H1 (cell line): ENCODE data around the gene ACTR1B. TPM values are rescaled to one million over a fixed set of nuclear protein-coding genes. Genes with fewer than 3 reads are reported as not detected.

Source experiments
- CTCF ChIA-PET: fragments of 300-600 bp; sonication (Branson Sonifier 250); formaldehyde crosslinking; loops from one replicate; lab custom pipeline; 2021; ENCODE audit not compliant: partially characterized antibody; lab: Charles Lee
- POLR2A ChIA-PET: fragments of 300-600 bp; sonication (Branson Sonifier 250); formaldehyde crosslinking; loops from one replicate; lab custom pipeline; 2021; ENCODE audit warnings: inconsistent platforms; ENCODE audit not compliant: partially characterized antibody; lab: Charles Lee
- DNase-seq, 2 experiments: peaks; one replicate each; pipeline versions ENCODE4 v3.0.0 to v3.0.0-alpha.2; 2010 to 2022; ENCODE audit warnings: low spot score in 2 of 2, low read depth in 1 of 2, mixed read lengths in 1 of 2
- FAIRE-seq: peaks from 2 replicates; lab custom pipeline; 2011; peaks lifted over from hg19 to GRCh38; lab: Jason Lieb, UNC
- H2AFZ ChIP-seq: 2 replicates; pipeline ENCODE4 v1.8.1; 2012; ENCODE audit warnings: low read length, inconsistent platforms
- H2AK5ac ChIP-seq: 2 replicates; pipeline ENCODE4 v1.6.1; 2013; ENCODE audit warnings: low read depth, low read length
- H2BK120ac ChIP-seq: replicated peaks from 2 replicates; pipeline ENCODE3; 2013; ENCODE audit warnings: low read depth, low read length, inconsistent platforms
- H2BK12ac ChIP-seq: 2 replicates; pipeline ENCODE4 v1.6.1; 2013; ENCODE audit warnings: low read depth, low read length
- H2BK15ac ChIP-seq: 2 replicates; pipeline ENCODE4 v1.6.1; 2013; ENCODE audit warnings: low read length
- H2BK20ac ChIP-seq: 2 replicates; pipeline ENCODE4 v1.6.1; 2013; ENCODE audit warnings: low read length
- H2BK5ac ChIP-seq: 2 replicates; pipeline ENCODE4 v1.6.1; 2013; ENCODE audit warnings: low read depth, low read length
- H3K14ac ChIP-seq: 2 replicates; pipeline ENCODE4 v1.6.1; 2013; ENCODE audit warnings: inconsistent platforms; ENCODE audit not compliant: insufficient read length
- H3K18ac ChIP-seq: 2 replicates; pipeline ENCODE4 v1.6.1; 2013; ENCODE audit warnings: low read length; ENCODE audit errors: extremely low read depth
- H3K23ac ChIP-seq: 2 replicates; pipeline ENCODE4 v1.6.1; 2013; ENCODE audit warnings: inconsistent platforms; ENCODE audit not compliant: insufficient read length
- H3K23me2 ChIP-seq: 2 replicates; pipeline ENCODE4 v1.6.1; 2013; ENCODE audit warnings: low read depth, low read length
- H3K27ac ChIP-seq: 2 replicates; pipeline ENCODE4 v1.6.1; 2011; ENCODE audit warnings: low read depth, low read length, inconsistent platforms
- H3K27me3 ChIP-seq, 4 experiments: replicated peaks in 1 of 4; 1 replicate in 1 of 4; 2 replicates in 3 of 4; pipeline versions ENCODE4 v1.6.1 to v1.8.1; 2011 to 2013; ENCODE audit warnings: low read length in 3 of 4, mild to moderate bottlenecking in 3 of 4, inconsistent platforms in 2 of 4, mixed read lengths in 2 of 4, moderate library complexity in 1 of 4; ENCODE audit not compliant: control insufficient read depth in 3 of 4, insufficient read depth in 3 of 4; ENCODE audit errors: extremely low read depth in 1 of 4
- H3K36me3 ChIP-seq, 4 experiments: 2 replicates each; pipeline versions ENCODE4 v1.6.1 to v1.8.1; 2011 to 2013; ENCODE audit warnings: mild to moderate bottlenecking in 4 of 4, low read length in 3 of 4, moderate library complexity in 2 of 4, control low read depth in 1 of 4, inconsistent platforms in 1 of 4; ENCODE audit not compliant: insufficient read depth in 4 of 4, control insufficient read depth in 2 of 4
- H3K4ac ChIP-seq: replicated peaks from 2 replicates; pipeline ENCODE3; 2013; ENCODE audit warnings: low read length, low read depth, mixed read lengths, inconsistent platforms; ENCODE audit not compliant: insufficient read length
- H3K4me1 ChIP-seq, 4 experiments: replicated peaks in 1 of 4; 1 replicate in 1 of 4; 2 replicates in 3 of 4; pipeline versions ENCODE4 v1.6.1 to v1.8.1; 2011 to 2013; ENCODE audit warnings: low read length in 3 of 4, inconsistent platforms in 2 of 4, mixed read lengths in 1 of 4; ENCODE audit not compliant: insufficient read depth in 4 of 4, control insufficient read depth in 3 of 4
- H3K4me2 ChIP-seq, 2 experiments: 2 replicates each; pipeline versions ENCODE4 v1.6.1 to v1.8.1; 2011 to 2013; ENCODE audit warnings: low read depth in 2 of 2, low read length in 2 of 2, control low read depth in 1 of 2, inconsistent platforms in 1 of 2, mild to moderate bottlenecking in 1 of 2; ENCODE audit not compliant: insufficient read depth in 1 of 2
- H3K4me3 ChIP-seq, 4 experiments: fragments of 200-600, 300-600 bp in 1 of 4; sonication (generic), shearing (Covaris generic), sonication (Bioruptor Twin) in 1 of 4; 2 replicates each; pipeline versions ENCODE4 v1.5.1 to v1.8.1; 2011 to 2016; ENCODE audit warnings: low read length in 4 of 4, low read depth in 3 of 4, control low read depth in 2 of 4, inconsistent platforms in 2 of 4, mild to moderate bottlenecking in 2 of 4, mixed read lengths in 1 of 4, moderate library complexity in 1 of 4; ENCODE audit not compliant: insufficient read depth in 2 of 4; ENCODE audit errors: extremely low read depth in 1 of 4
- H3K56ac ChIP-seq: replicated peaks from 2 replicates; pipeline ENCODE3; 2013; ENCODE audit warnings: low read depth, mild to moderate bottlenecking, mixed read lengths, low read length, inconsistent platforms; ENCODE audit not compliant: insufficient read length
- H3K79me1 ChIP-seq: 2 replicates; pipeline ENCODE4 v1.6.1; 2013; ENCODE audit warnings: low read depth, low read length, control low read depth
- H3K79me2 ChIP-seq, 2 experiments: 2 replicates each; pipeline versions ENCODE4 v1.6.1 to v1.8.1; 2012 to 2013; ENCODE audit warnings: low read length in 2 of 2, mild to moderate bottlenecking in 2 of 2, inconsistent platforms in 1 of 2; ENCODE audit not compliant: insufficient read depth in 2 of 2, control insufficient read depth in 1 of 2
- H3K9ac ChIP-seq, 4 experiments: replicated peaks in 1 of 4; 1 replicate in 1 of 4; 2 replicates in 3 of 4; pipeline versions ENCODE4 v1.6.1 to v1.8.1; 2011 to 2013; ENCODE audit warnings: low read depth in 3 of 4, low read length in 3 of 4, control low read depth in 2 of 4, mild to moderate bottlenecking in 2 of 4, moderate library complexity in 2 of 4, inconsistent platforms in 1 of 4; ENCODE audit errors: extremely low read depth in 1 of 4
- H3K9me3 ChIP-seq, 2 experiments: 2 replicates each; pipeline versions ENCODE4 v1.6.1 to v1.8.1; 2012 to 2013; ENCODE audit warnings: mild to moderate bottlenecking in 2 of 2, moderate library complexity in 2 of 2, control low read depth in 1 of 2, inconsistent platforms in 1 of 2, low read depth in 1 of 2, low read length in 1 of 2, mixed read lengths in 1 of 2; ENCODE audit not compliant: insufficient read depth in 2 of 2
- H4K20me1 ChIP-seq, 2 experiments: replicated peaks in 1 of 2; 2 replicates each; pipeline versions ENCODE3 to v1.8.1; 2011 to 2013; ENCODE audit warnings: inconsistent platforms in 2 of 2, low read length in 2 of 2, mild to moderate bottlenecking in 1 of 2; ENCODE audit not compliant: insufficient read depth in 2 of 2, control insufficient read depth in 1 of 2
- H4K5ac ChIP-seq: 2 replicates; pipeline ENCODE4 v1.6.1; 2013; ENCODE audit warnings: low read length, low read depth, mixed read lengths, inconsistent platforms; ENCODE audit not compliant: insufficient read length
- H4K8ac ChIP-seq: 2 replicates; pipeline ENCODE4 v1.8.0; 2013; ENCODE audit warnings: mild to moderate bottlenecking, moderate library complexity, low read length, inconsistent platforms; ENCODE audit not compliant: insufficient read depth; ENCODE audit errors: extremely low read depth
- H4K91ac ChIP-seq: replicated peaks from 2 replicates; pipeline ENCODE3; 2013; ENCODE audit warnings: low read length, mixed read lengths, inconsistent platforms; ENCODE audit not compliant: insufficient read length
- CEBPB ChIP-seq: IDR thresholded peaks from 2 replicates; pipeline ENCODE4 v1.6.1; 2012; ENCODE audit warnings: low read depth, low read length
- WGBS, 2 experiments: shearing (Covaris generic) in 1 of 2; methylation state at CpG; one replicate each; pipeline versions ENCODE4 v1.1.6 to v1.1.7; 2013 to 2015; ENCODE audit warnings: low lambda C conversion rate in 2 of 2, mixed read lengths in 2 of 2, inconsistent platforms in 1 of 2, low coverage in 1 of 2, missing lambda C conversion rate in 1 of 2; ENCODE audit not compliant: insufficient replicate concordance in 2 of 2, insufficient coverage in 1 of 2, insufficient read length in 1 of 2; ENCODE audit errors: extremely low coverage in 1 of 2, missing lambda C conversion rate in 1 of 2; 5-methylcytosine and 5-hydroxymethylcytosine counted together
- polyA plus RNA-seq, 7 experiments: library from polyadenylated mRNA; depleted of rRNA in 3 of 7; stranded (reverse) in 5 of 7; unstranded in 2 of 7; fragments of >200 nt in 5 of 7; fragments of 200-250 nt in 2 of 7; gene quantifications; 1 replicate in 5 of 7; 2 replicates in 1 of 7; 4 replicates in 1 of 7; pipeline versions ENCODE4 v1.2.1 to v1.2.3, GENCODE V29; 2011 to 2013; ENCODE audit warnings: missing spikeins in 2 of 7, mixed read lengths in 2 of 7
- total RNA-seq: library from RNA; stranded (reverse); fragmentation: NEBNext Ultra II Directional; extraction: Animal tissue kit (Norgen Biotek cat#: 25700); gene quantifications from 2 replicates; pipeline ENCODE4 v1.2.1, GENCODE V29; 2021
- TF ChIP-seq, protein P1 (sequence below): IDR thresholded peaks from 2 replicates; pipeline ENCODE4 v1.6.1; 2011; ENCODE audit warnings: low read length, improper control_type of control experiment
- TF ChIP-seq, protein P2 (sequence below): IDR thresholded peaks from 2 replicates; pipeline ENCODE4 v1.6.1; 2011; ENCODE audit warnings: low read depth, mild to moderate bottlenecking, low read length; ENCODE audit not compliant: insufficient read depth

The ACTR1B gene
- total and polyA plus RNA-seq, 2 of the 8 experiments (the other 6 are each of a cell fraction or from before 2014, with no cell fraction given) = 40.7 to 56.0 TPM

DNA sequence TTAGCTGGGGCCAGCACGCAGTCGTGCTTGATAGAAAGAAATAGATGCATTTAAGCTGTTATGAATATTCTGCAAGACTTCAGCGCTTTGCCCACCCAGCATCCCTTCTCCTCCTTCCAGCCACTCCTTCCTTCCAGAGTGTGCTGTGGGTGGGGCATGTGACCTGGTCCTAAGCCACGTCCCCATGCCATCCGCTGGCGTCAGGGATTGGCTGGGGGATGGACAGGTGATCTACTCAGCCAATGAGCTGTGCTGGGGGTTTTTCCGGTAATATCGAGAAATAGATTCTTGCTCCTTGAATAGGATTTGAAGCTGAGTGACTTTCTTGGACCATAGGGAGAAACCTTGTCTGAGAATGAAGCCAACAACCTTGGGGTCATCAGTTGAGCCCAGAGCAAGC is 44.8 kb upstream of the ACTR1B start:
- no peak overlapping the region for H2BK5ac ChIP-seq
- H3K27me3 ChIP-seq = no peaks in the 10 kb centered on the region
- H2AFZ ChIP-seq = no peak overlapping the region
- H2BK120ac ChIP-seq = no peak overlapping the region
- H3K79me2 ChIP-seq = no peaks in the 10 kb centered on the region
- POLR2A ChIA-PET = interaction anchor here (0.8 to 1.6 kb wide), 3 partner anchors 31 to 60 kb away, joined by 3 to 5 read pairs (median 3); no protein-coding TSS in a partner anchor
- H3K4me2 ChIP-seq = no peak overlapping the region
- no peak overlapping the region for H3K14ac ChIP-seq
- WGBS, 2 experiments = 92% methylated on average over 8 of the region's 8 CpGs; no CpG with 5 or more reads in 1 of the 2 experiments
- no peaks in the 10 kb centered on the region for H4K20me1 ChIP-seq
- H3K23me2 ChIP-seq = no peaks in the 10 kb centered on the region; the same call in 1 of the 2 replicates
- no peak overlapping the region for H2BK15ac ChIP-seq
- no peak overlapping the region for H4K8ac ChIP-seq
- no peak overlapping the region for H3K27ac ChIP-seq
- H3K79me1 ChIP-seq = no peaks in the 10 kb centered on the region
- no peak overlapping the region for H3K23ac ChIP-seq
- no peaks in the 10 kb centered on the region for H3K36me3 ChIP-seq
- no peak overlapping the region for H3K18ac ChIP-seq
- CTCF ChIA-PET = interaction anchor here (0.7 to 13.6 kb wide), 18 partner anchors 9 to 561 kb away, joined by 3 to 202 read pairs (median 4); no protein-coding TSS in a partner anchor
- no peak for DNase-seq
- H4K91ac ChIP-seq = no peak overlapping the region
- no peak overlapping the region for H3K56ac ChIP-seq
- H4K5ac ChIP-seq = no peak overlapping the region
- no peak for FAIRE-seq
- no peaks in the 10 kb centered on the region for H3K9me3 ChIP-seq
- TF ChIP-seq, protein P1, sequence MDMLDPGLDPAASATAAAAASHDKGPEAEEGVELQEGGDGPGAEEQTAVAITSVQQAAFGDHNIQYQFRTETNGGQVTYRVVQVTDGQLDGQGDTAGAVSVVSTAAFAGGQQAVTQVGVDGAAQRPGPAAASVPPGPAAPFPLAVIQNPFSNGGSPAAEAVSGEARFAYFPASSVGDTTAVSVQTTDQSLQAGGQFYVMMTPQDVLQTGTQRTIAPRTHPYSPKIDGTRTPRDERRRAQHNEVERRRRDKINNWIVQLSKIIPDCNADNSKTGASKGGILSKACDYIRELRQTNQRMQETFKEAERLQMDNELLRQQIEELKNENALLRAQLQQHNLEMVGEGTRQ = peak; percentile 54; the same call in 1 of the 2 replicates
- no peak for TF ChIP-seq CEBPB
- TF ChIP-seq, protein P2, sequence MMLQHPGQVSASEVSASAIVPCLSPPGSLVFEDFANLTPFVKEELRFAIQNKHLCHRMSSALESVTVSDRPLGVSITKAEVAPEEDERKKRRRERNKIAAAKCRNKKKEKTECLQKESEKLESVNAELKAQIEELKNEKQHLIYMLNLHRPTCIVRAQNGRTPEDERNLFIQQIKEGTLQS = peak; percentile 9; the same call in 1 of the 2 replicates
- H2BK12ac ChIP-seq = no peak overlapping the region
- no peak overlapping the region for H3K4me3 ChIP-seq
- no peak overlapping the region for H3K4ac ChIP-seq
- H3K4me1 ChIP-seq = 0 out of 7 replicates have a peak, but pooled peaks cover 0 to 3% (median 0%) of the 10 kb centered on the region in 4 experiments
- H2BK20ac ChIP-seq = no peak overlapping the region
- H3K9ac ChIP-seq = no peak overlapping the region
- H2AK5ac ChIP-seq = no peak overlapping the region
